K562 (cell line): Measurements from ENCODE around the gene GALT. TPM values are rescaled to one million over a fixed set of nuclear protein-coding genes. Genes with fewer than 3 reads are reported as not detected.
A peak's percentile ranks its signal among the peaks of the same experiment; 100 is the strongest.

Source experiments
- ATF1 ChIP-seq, 2 experiments: fragments of 450-650 bp in 1 of 2; IDR thresholded peaks; 2 replicates each; pipeline ENCODE4 v1.6.1; 2016; ENCODE audit warnings: missing compliant biosample characterization in 1 of 2, missing genetic modification characterization in 1 of 2
- BCOR ChIP-seq: fragments of 450-650 bp; IDR thresholded peaks from 2 replicates; pipeline ENCODE4 v1.6.1; 2016
- CEBPG ChIP-seq, 3 experiments: fragments of 200-800 bp in 1 of 3; sonication (Bioruptor generic) in 1 of 3; sonication (generic) in 1 of 3; formaldehyde crosslinking in 1 of 3; IDR thresholded peaks in 2 of 3; conservative IDR thresholded peaks in 1 of 3; 2 replicates each; pipeline versions ENCODE4 v1.6.1 to v1.8.0; 2016 to 2022; ENCODE audit warnings: missing compliant biosample characterization in 2 of 3, missing genetic modification characterization in 2 of 3, mild to moderate bottlenecking in 1 of 3, missing genetic modification reagents in 1 of 3
- CLOCK ChIP-seq: fragments of 250-450 bp; sonication (Bioruptor Pico); IDR thresholded peaks from 2 replicates; pipeline ENCODE4 v1.4.0; 2020; ENCODE audit warnings: mild to moderate bottlenecking, moderate library complexity, borderline replicate concordance
- DIDO1 ChIP-seq: fragments of 450-650 bp; IDR thresholded peaks from 2 replicates; pipeline ENCODE4 v1.6.1; 2016; ENCODE audit warnings: low read depth, missing biosample characterization, missing genetic modification characterization
- DMBX1 ChIP-seq: fragments of 250-450 bp; sonication (Bioruptor Pico); IDR thresholded peaks from 2 replicates; pipeline ENCODE4 v1.8.0; 2022; ENCODE audit warnings: inconsistent platforms, mild to moderate bottlenecking, moderate library complexity, borderline replicate concordance
- ELK3 ChIP-seq: fragments of 450-650 bp; formaldehyde crosslinking; IDR thresholded peaks from 2 replicates; pipeline ENCODE4 v1.4.0; 2020; ENCODE audit warnings: mild to moderate bottlenecking
- FOXK2 ChIP-seq, 2 experiments: fragments of 450-650 bp; IDR thresholded peaks in 1 of 2; conservative IDR thresholded peaks in 1 of 2; 2 replicates each; pipeline ENCODE4 v1.6.1; 2016; ENCODE audit warnings: low read depth in 2 of 2, mild to moderate bottlenecking in 1 of 2
- HDGF ChIP-seq: fragments of 450-650 bp; IDR thresholded peaks from 2 replicates; pipeline ENCODE4 v1.6.1; 2016
- MAFF ChIP-seq: IDR thresholded peaks from 2 replicates; pipeline ENCODE4 v1.6.1; 2012; ENCODE audit warnings: low read length, improper control_type of control experiment
- NCOR1 ChIP-seq: fragments of 450-650 bp; IDR thresholded peaks from 2 replicates; pipeline ENCODE4 v1.6.1; 2016; ENCODE audit warnings: mild to moderate bottlenecking, moderate library complexity
- NR2C2 ChIP-seq, 2 experiments: fragments of 200-800 bp in 1 of 2; sonication (Bioruptor generic) in 1 of 2; sonication (generic) in 1 of 2; formaldehyde crosslinking in 1 of 2; IDR thresholded peaks; 2 replicates each; pipeline versions ENCODE4 v1.6.1 to v1.8.0; 2016 to 2022; ENCODE audit warnings: mild to moderate bottlenecking in 1 of 2, missing compliant biosample characterization in 1 of 2, missing genetic modification characterization in 1 of 2, missing genetic modification reagents in 1 of 2
- POLR2A ChIP-seq: fragments of 450-650 bp; conservative IDR thresholded peaks from 2 replicates; pipeline ENCODE4 v1.6.1; 2016
- RHOXF2B ChIP-seq: fragments of 250-450 bp; sonication (Bioruptor Pico); conservative IDR thresholded peaks from 2 replicates; pipeline ENCODE4 v1.5.1; 2021
- SOX6 ChIP-seq: fragments of 450-650 bp; IDR thresholded peaks from 2 replicates; pipeline ENCODE4 v1.6.1; 2014; ENCODE audit warnings: mild to moderate bottlenecking
- STAT6 ChIP-seq: sonication (generic); formaldehyde crosslinking; IDR thresholded peaks from 2 replicates; pipeline ENCODE4 v1.8.1; 2023; ENCODE audit warnings: mild to moderate bottlenecking, missing genetic modification reagents
- TCF3 ChIP-seq: sonication (generic); formaldehyde crosslinking; IDR thresholded peaks from 2 replicates; pipeline ENCODE4 v1.4.0; 2020; ENCODE audit warnings: mild to moderate bottlenecking, missing genetic modification reagents
- ZFP1 ChIP-seq: fragments of 450-650 bp; formaldehyde crosslinking; IDR thresholded peaks from 2 replicates; pipeline ENCODE4 v1.4.0; 2020; ENCODE audit warnings: mild to moderate bottlenecking, mixed read lengths
- ZFX ChIP-seq: sonication (generic); formaldehyde crosslinking; IDR thresholded peaks from 2 replicates; pipeline ENCODE4 v1.8.0; 2022; ENCODE audit warnings: mild to moderate bottlenecking, missing genetic modification reagents, moderate library complexity
- polyA plus RNA-seq, 8 experiments: library from polyadenylated mRNA; depleted of rRNA in 4 of 8; stranded (reverse) in 5 of 8; unstranded in 3 of 8; fragments of >200 nt; fragmentation: Nextera tagmentation in 2 of 8; fragmentation: Illumina TruSeq in 1 of 8; extraction: Ambion mirVana in 2 of 8; extraction: Trizol in 1 of 8; gene quantifications; 2 replicates each; pipeline versions ENCODE4 v1.2.1 to v1.2.3, GENCODE V29; 2011 to 2014; ENCODE audit warnings: inconsistent platforms in 1 of 8, missing spikeins in 1 of 8
- total RNA-seq, 7 experiments: library from RNA; depleted of rRNA in 6 of 7; stranded (reverse); fragments of >200 nt in 6 of 7; fragmentation: Illumina TruSeq in 2 of 7; extraction: Trizol in 2 of 7; gene quantifications; 2 replicates each; pipeline versions ENCODE4 v1.2.1 to v1.2.3, GENCODE V29; 2011 to 2021; ENCODE audit warnings: low replicate concordance in 1 of 7

Gene GALT
- total and polyA plus RNA-seq, 9 of the 15 experiments (the other 6 are each of a cell fraction or from before 2014, with no cell fraction given): 7.3 to 29.2 (median 15.6) TPM

- no peak for TF ChIP-seq TCF3 (CRISPR knock-in tag)
- peak; percentile 31; the same call in 1 of the 2 replicates for TF ChIP-seq ZFX (CRISPR knock-in tag)
- TF ChIP-seq NR2C2 (CRISPR knock-in tag; IDR thresholded peaks at IDR 0.05): no peak
- peak; percentile 89 for TF ChIP-seq NR2C2 (tag; IDR thresholded peaks at IDR 0.05)
- no peak for TF ChIP-seq HDGF
- no peak for TF ChIP-seq DIDO1 (tag)
- TF ChIP-seq CLOCK (CRISPR knock-in tag): no peak
- peak; percentile 54; the same call in 1 of the 2 replicates for TF ChIP-seq NCOR1
- no peak for TF ChIP-seq ZFP1 (CRISPR knock-in tag)
- TF ChIP-seq BCOR: no peak
- peak; percentile 63 for TF ChIP-seq ATF1 (CRISPR knock-in tag; IDR thresholded peaks at IDR 0.05)
- TF ChIP-seq ATF1 (tag; IDR thresholded peaks at IDR 0.05): peak; percentile 95
- TF ChIP-seq SOX6: no peak
- no peak; a peak in 1 of 4 replicates for TF ChIP-seq FOXK2 (conservative IDR thresholded peaks at IDR 0.05 in 1 of 2, IDR thresholded peaks at IDR 0.05 in 1 of 2; ENCODE audit: low read depth in 2 of 2)
- no peak for TF ChIP-seq RHOXF2B (CRISPR knock-in tag)
- TF ChIP-seq POLR2A: peak; percentile 94
- no peak for TF ChIP-seq STAT6 (CRISPR knock-in tag)
- no peak for TF ChIP-seq MAFF
- TF ChIP-seq CEBPG (CRISPR knock-in tag; IDR thresholded peaks at IDR 0.05): peak; percentile 71; the same call in 1 of the 2 replicates
- peak; percentile 82 to 88 for TF ChIP-seq CEBPG (tag; conservative IDR thresholded peaks at IDR 0.05 in 1 of 2, IDR thresholded peaks at IDR 0.05 in 1 of 2)
- TF ChIP-seq ELK3 (CRISPR knock-in tag): no peak
- TF ChIP-seq DMBX1 (CRISPR knock-in tag): no peak
Measured at GRCh38 chr9:34665381-34666250, 19.1 kb downstream of the GALT start (continued).
